Endothelial cell of umbilical vein (primary cell): ENCODE measurements around the gene CCK.

Experiments used
- EZH2 ChIP-seq: IDR thresholded peaks from 2 replicates; pipeline ENCODE4 v1.6.1; 2012; ENCODE audit warnings: borderline replicate concordance, low read depth, mild to moderate bottlenecking, moderate library complexity, low read length, inconsistent platforms; ENCODE audit not compliant: severe bottlenecking
- MAX ChIP-seq: IDR thresholded peaks from 2 replicates; pipeline ENCODE4 v1.6.1; 2011; ENCODE audit not compliant: insufficient read depth, insufficient read length
- POLR2A ChIP-seq: IDR thresholded peaks from 2 replicates; pipeline ENCODE4 v1.6.1; 2012; ENCODE audit warnings: low read depth, mild to moderate bottlenecking, control low read depth, low read length
- POLR2AphosphoS5 ChIP-seq: IDR thresholded peaks from 2 replicates; pipeline ENCODE4 v1.6.1; 2012; ENCODE audit warnings: low read depth, mild to moderate bottlenecking, control low read depth, low read length, moderate library complexity; ENCODE audit not compliant: insufficient read depth
- TF ChIP-seq, protein P1 (sequence below), 2 donors: IDR thresholded peaks; 1 replicate in 1 of 2; 2 replicates in 1 of 2; pipeline ENCODE4 v1.5.1; 2011; ENCODE audit warnings: low read length in 2 of 2, mild to moderate bottlenecking in 2 of 2, moderate library complexity in 2 of 2, control low read depth in 1 of 2, inconsistent platforms in 1 of 2, low read depth in 1 of 2; ENCODE audit not compliant: insufficient read depth in 1 of 2; ENCODE audit errors: extremely low read depth in 1 of 2

DNA sequence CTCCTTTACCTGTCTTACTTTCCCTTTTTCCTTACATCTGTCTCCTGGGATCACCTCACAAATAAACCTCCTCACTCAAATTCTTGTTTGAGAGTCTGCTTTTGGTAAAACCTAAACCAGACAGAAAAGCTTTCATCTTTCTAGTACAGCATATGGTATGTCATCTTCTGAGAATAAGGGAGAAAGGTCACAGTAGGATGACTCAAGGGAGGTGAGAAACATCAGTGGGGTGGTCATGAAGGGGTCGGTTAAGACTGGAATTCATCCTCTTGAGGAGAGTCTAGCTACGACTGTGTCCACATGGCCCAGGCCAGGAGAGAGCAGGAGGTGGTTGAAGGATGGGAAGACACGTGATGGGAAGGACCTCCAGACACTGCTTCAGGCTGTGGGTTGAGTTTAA is 34.8 kb upstream of the CCK start:
- TF ChIP-seq, protein P1, sequence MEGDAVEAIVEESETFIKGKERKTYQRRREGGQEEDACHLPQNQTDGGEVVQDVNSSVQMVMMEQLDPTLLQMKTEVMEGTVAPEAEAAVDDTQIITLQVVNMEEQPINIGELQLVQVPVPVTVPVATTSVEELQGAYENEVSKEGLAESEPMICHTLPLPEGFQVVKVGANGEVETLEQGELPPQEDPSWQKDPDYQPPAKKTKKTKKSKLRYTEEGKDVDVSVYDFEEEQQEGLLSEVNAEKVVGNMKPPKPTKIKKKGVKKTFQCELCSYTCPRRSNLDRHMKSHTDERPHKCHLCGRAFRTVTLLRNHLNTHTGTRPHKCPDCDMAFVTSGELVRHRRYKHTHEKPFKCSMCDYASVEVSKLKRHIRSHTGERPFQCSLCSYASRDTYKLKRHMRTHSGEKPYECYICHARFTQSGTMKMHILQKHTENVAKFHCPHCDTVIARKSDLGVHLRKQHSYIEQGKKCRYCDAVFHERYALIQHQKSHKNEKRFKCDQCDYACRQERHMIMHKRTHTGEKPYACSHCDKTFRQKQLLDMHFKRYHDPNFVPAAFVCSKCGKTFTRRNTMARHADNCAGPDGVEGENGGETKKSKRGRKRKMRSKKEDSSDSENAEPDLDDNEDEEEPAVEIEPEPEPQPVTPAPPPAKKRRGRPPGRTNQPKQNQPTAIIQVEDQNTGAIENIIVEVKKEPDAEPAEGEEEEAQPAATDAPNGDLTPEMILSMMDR (IDR thresholded peaks at IDR 0.05; ENCODE audit: extremely low read depth in 1 of 2, insufficient read depth in 1 of 2, low read depth in 1 of 2, low read length in 2 of 2), result no peak
- TF ChIP-seq MAX (no peak), EZH2 (no peak), POLR2A (no peak), POLR2AphosphoS5 (no peak)
